ENCODE results near the gene FAM131C.

FAM131C gene

GRCh38 chr1:16122916-16123315, 49.5 kb upstream of the FAM131C start (continued):
- TF ChIP-seq ZNF324 (tag by site-specific recombination; IDR thresholded peaks at IDR 0.05) = peak; percentile 100
- peak; percentile 100 for TF ChIP-seq TSHZ1 (tag by site-specific recombination; IDR thresholded peaks at IDR 0.05; ENCODE audit: borderline replicate concordance)
- TF ChIP-seq ZFP41 (tag by site-specific recombination; IDR thresholded peaks at IDR 0.05; ENCODE audit: borderline replicate concordance) = no peak
- peak; percentile 98 for TF ChIP-seq ZNF843 (tag by site-specific recombination; IDR thresholded peaks at IDR 0.05)
- TF ChIP-seq ZNF677 (tag by site-specific recombination; IDR thresholded peaks at IDR 0.05) = no peak
- peak; percentile 86 for TF ChIP-seq PRDM10 (tag by site-specific recombination; IDR thresholded peaks at IDR 0.05)
- no peak for TF ChIP-seq ZNF157 (tag by site-specific recombination; IDR thresholded peaks at IDR 0.05)
- no peak for TF ChIP-seq ZNF585B (tag by site-specific recombination; IDR thresholded peaks at IDR 0.05)
- TF ChIP-seq ZNF48 (tag by site-specific recombination; IDR thresholded peaks at IDR 0.05) = no peak
- TF ChIP-seq SP2 (tag by site-specific recombination; IDR thresholded peaks at IDR 0.05) = peak; percentile 69
- TF ChIP-seq GLIS1 (tag by site-specific recombination; IDR thresholded peaks at IDR 0.05) = peak; percentile 98
- peak; percentile 73 for TF ChIP-seq ZNF341 (tag by site-specific recombination; IDR thresholded peaks at IDR 0.05; ENCODE audit: low read depth)
- TF ChIP-seq EGR2 (tag by site-specific recombination; IDR thresholded peaks at IDR 0.05; ENCODE audit: low read depth) = peak; percentile 95
- TF ChIP-seq ZNF37A (tag by site-specific recombination; IDR thresholded peaks at IDR 0.05) = no peak
- no peak for TF ChIP-seq ZNF701 (tag by site-specific recombination; IDR thresholded peaks at IDR 0.05)
- TF ChIP-seq IKZF3 (tag by site-specific recombination; IDR thresholded peaks at IDR 0.05) = peak; percentile 99
- TF ChIP-seq AEBP2 (tag by site-specific recombination; IDR thresholded peaks at IDR 0.05; ENCODE audit: borderline replicate concordance) = no peak; the same call in 1 of the 2 replicates
- TF ChIP-seq ZNF423 (tag by site-specific recombination; IDR thresholded peaks at IDR 0.05) = peak; percentile 100
- TF ChIP-seq ZBTB26 (tag by site-specific recombination; optimal IDR thresholded peaks at IDR 0.05) = peak; percentile 55
- TF ChIP-seq ZNF792 (tag by site-specific recombination; IDR thresholded peaks at IDR 0.05) = 0 out of 2 replicates have a peak, but pooled peaks have one; percentile 19
- TF ChIP-seq PRDM6 (tag by site-specific recombination; IDR thresholded peaks at IDR 0.05) = peak; percentile 89; the same call in 1 of the 2 replicates
- peak; percentile 80; the same call in 1 of the 2 replicates for TF ChIP-seq ZBTB7A (tag by site-specific recombination; IDR thresholded peaks at IDR 0.05; ENCODE audit: low read depth)
- TF ChIP-seq ZIC2 (tag by site-specific recombination; IDR thresholded peaks at IDR 0.05) = peak; percentile 76
- peak; percentile 94 for TF ChIP-seq KLF10 (tag by site-specific recombination; IDR thresholded peaks at IDR 0.05)
- TF ChIP-seq ZNF629 (tag by site-specific recombination; IDR thresholded peaks at IDR 0.05) = peak; percentile 99
- TF ChIP-seq ZNF654 (tag by site-specific recombination; IDR thresholded peaks at IDR 0.05; ENCODE audit: low read depth) = no peak
- peak; percentile 98 for TF ChIP-seq ATF2 (tag by site-specific recombination; IDR thresholded peaks at IDR 0.05; ENCODE audit: low read depth)
- peak; percentile 35; the same call in 1 of the 2 replicates for TF ChIP-seq SCRT1 (tag by site-specific recombination; IDR thresholded peaks at IDR 0.05; ENCODE audit: borderline replicate concordance)
